SK-N-SH treated with all-trans-retinoic acid at 6 μM for 48 hours (cell line): ENCODE measurements around the gene SYP.

Experiments used
- ATAC-seq: fragments of 200-7000 bp; cut with Tn5 transposase; 3 replicates; pipeline ENCODE4 v1.9.1; 2020; ENCODE audit warnings: mild to moderate bottlenecking, moderate library complexity
- ARNTL ChIP-seq: fragments of 450-650 bp; formaldehyde crosslinking; IDR thresholded peaks from 2 replicates; pipeline ENCODE4 v1.5.0; 2020; ENCODE audit warnings: low read depth, mild to moderate bottlenecking, moderate library complexity, borderline replicate concordance
- BACH2 ChIP-seq: fragments of 250-450 bp; sonication (Bioruptor Pico); IDR thresholded peaks from 2 replicates; pipeline ENCODE4 v1.9.0; 2021; ENCODE audit warnings: mild to moderate bottlenecking, borderline replicate concordance
- CSDC2 ChIP-seq: fragments of 250-450 bp; sonication (Bioruptor Pico); IDR thresholded peaks from 2 replicates; pipeline ENCODE4 v1.5.0; 2020; ENCODE audit warnings: mild to moderate bottlenecking, moderate library complexity
- ESRRG ChIP-seq: fragments of 250-450 bp; sonication (Bioruptor Pico); IDR thresholded peaks from 2 replicates; pipeline ENCODE4 v1.6.1; 2021; ENCODE audit warnings: mild to moderate bottlenecking
- GLIS3 ChIP-seq: fragments of 250-450 bp; sonication (Bioruptor Pico); IDR thresholded peaks from 2 replicates; pipeline ENCODE4 v1.5.0; 2020; ENCODE audit warnings: mild to moderate bottlenecking, moderate library complexity
- ISL1 ChIP-seq: fragments of 250-450 bp; sonication (Bioruptor Pico); IDR thresholded peaks from 2 replicates; pipeline ENCODE4 v2.1.2; 2022; ENCODE audit warnings: mild to moderate bottlenecking, moderate library complexity
- OSR1 ChIP-seq: fragments of 250-450 bp; sonication (Bioruptor Pico); IDR thresholded peaks from 2 replicates; pipeline ENCODE4 v1.8.0; 2022; ENCODE audit warnings: moderate library complexity, mild to moderate bottlenecking, inconsistent platforms
- PPARA ChIP-seq: fragments of 250-450 bp; sonication (Bioruptor Pico); IDR thresholded peaks from 2 replicates; pipeline ENCODE4 v1.5.0; 2020; ENCODE audit warnings: mild to moderate bottlenecking, borderline replicate concordance
- SNAI2 ChIP-seq: fragments of 250-450 bp; sonication (Bioruptor Pico); IDR thresholded peaks from 2 replicates; pipeline ENCODE4 v1.5.0; 2020; ENCODE audit warnings: mild to moderate bottlenecking, moderate library complexity
- TCF4 ChIP-seq: fragments of 250-450 bp; sonication (Bioruptor Pico); IDR thresholded peaks from 2 replicates; pipeline ENCODE4 v1.8.0; 2021; ENCODE audit warnings: mild to moderate bottlenecking, moderate library complexity, borderline replicate concordance
- TOX ChIP-seq: fragments of 250-450 bp; sonication (Bioruptor Pico); IDR thresholded peaks from 2 replicates; pipeline ENCODE4 v1.8.0; 2021; ENCODE audit warnings: mild to moderate bottlenecking, moderate library complexity, borderline replicate concordance
- ZC3H10 ChIP-seq: fragments of 250-450 bp; sonication (Bioruptor Pico); IDR thresholded peaks from 2 replicates; pipeline ENCODE4 v1.5.1; 2021; ENCODE audit warnings: mild to moderate bottlenecking, moderate library complexity
- ZFP3 ChIP-seq: fragments of 250-450 bp; sonication (Bioruptor Pico); IDR thresholded peaks from 2 replicates; pipeline ENCODE4 v1.5.0; 2020; ENCODE audit warnings: mild to moderate bottlenecking, moderate library complexity
- ZFP30 ChIP-seq: fragments of 450-650 bp; formaldehyde crosslinking; IDR thresholded peaks from 2 replicates; pipeline ENCODE4 v1.5.0; 2022; ENCODE audit warnings: mild to moderate bottlenecking, moderate library complexity
- ZNF565 ChIP-seq: fragments of 450-650 bp; formaldehyde crosslinking; conservative IDR thresholded peaks from 2 replicates; pipeline ENCODE4 v1.5.0; 2020; ENCODE audit warnings: low read depth, mild to moderate bottlenecking, moderate library complexity
- ZNF70 ChIP-seq: fragments of 450-650 bp; formaldehyde crosslinking; IDR thresholded peaks from 2 replicates; pipeline ENCODE4 v1.5.0; 2020; ENCODE audit warnings: mild to moderate bottlenecking, moderate library complexity
- ZNF8 ChIP-seq: fragments of 450-650 bp; formaldehyde crosslinking; IDR thresholded peaks from 2 replicates; pipeline ENCODE4 v1.5.0; 2020; ENCODE audit warnings: mild to moderate bottlenecking, moderate library complexity
- TF ChIP-seq, protein P1 (sequence below): fragments of 250-450 bp; sonication (Bioruptor Pico); IDR thresholded peaks from 2 replicates; pipeline ENCODE4 v1.8.0; 2021; ENCODE audit warnings: low read depth, mild to moderate bottlenecking, moderate library complexity, borderline replicate concordance
- TF ChIP-seq, protein P2 (sequence below): fragments of 250-450 bp; sonication (Bioruptor Pico); IDR thresholded peaks from 2 replicates; pipeline ENCODE4 v1.5.1; 2020; ENCODE audit warnings: low read depth, mild to moderate bottlenecking, moderate library complexity
- TF ChIP-seq, protein P3 (sequence below): fragments of 250-450 bp; sonication (Bioruptor Pico); IDR thresholded peaks from 2 replicates; pipeline ENCODE4 v1.5.1; 2021; ENCODE audit warnings: mild to moderate bottlenecking, moderate library complexity
- TF ChIP-seq, protein P4 (sequence below): fragments of 250-450 bp; sonication (Bioruptor Pico); IDR thresholded peaks from 2 replicates; pipeline ENCODE4 v1.8.0; 2020; ENCODE audit warnings: mild to moderate bottlenecking, moderate library complexity, borderline replicate concordance
- TF ChIP-seq, protein P5 (sequence below): fragments of 250-450 bp; sonication (Bioruptor Pico); IDR thresholded peaks from 2 replicates; pipeline ENCODE4 v1.5.0; 2020; ENCODE audit warnings: mild to moderate bottlenecking, moderate library complexity

The SYP gene

DNA sequence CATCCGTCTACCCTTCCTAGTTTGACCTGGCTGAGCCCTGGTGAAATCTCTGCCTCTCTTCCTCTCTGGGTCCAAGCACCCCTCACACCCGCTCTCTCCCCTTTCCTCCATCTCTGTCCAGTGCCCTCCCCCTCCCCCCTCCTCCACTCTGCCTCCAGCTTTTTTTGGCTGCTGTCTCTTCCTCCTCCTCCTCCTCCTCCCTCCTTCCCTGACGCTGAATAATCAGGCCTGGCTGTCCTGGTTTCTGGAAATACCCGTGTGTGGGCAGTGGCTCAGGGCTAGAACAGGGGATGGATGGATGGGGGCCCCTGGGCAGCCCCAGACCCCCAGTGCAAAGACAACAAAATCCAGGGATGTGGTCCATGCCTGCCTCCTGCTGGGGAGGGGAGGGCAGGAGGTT is 4.7 kb upstream of the SYP start:
- no peak for ATAC-seq
- TF ChIP-seq, protein P1, sequence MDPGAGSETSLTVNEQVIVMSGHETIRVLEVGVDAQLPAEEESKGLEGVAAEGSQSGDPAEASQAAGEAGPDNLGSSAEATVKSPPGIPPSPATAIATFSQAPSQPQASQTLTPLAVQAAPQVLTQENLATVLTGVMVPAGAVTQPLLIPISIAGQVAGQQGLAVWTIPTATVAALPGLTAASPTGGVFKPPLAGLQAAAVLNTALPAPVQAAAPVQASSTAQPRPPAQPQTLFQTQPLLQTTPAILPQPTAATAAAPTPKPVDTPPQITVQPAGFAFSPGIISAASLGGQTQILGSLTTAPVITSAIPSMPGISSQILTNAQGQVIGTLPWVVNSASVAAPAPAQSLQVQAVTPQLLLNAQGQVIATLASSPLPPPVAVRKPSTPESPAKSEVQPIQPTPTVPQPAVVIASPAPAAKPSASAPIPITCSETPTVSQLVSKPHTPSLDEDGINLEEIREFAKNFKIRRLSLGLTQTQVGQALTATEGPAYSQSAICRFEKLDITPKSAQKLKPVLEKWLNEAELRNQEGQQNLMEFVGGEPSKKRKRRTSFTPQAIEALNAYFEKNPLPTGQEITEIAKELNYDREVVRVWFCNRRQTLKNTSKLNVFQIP (CRISPR knock-in tag): no peak
- TF ChIP-seq, protein P2, sequence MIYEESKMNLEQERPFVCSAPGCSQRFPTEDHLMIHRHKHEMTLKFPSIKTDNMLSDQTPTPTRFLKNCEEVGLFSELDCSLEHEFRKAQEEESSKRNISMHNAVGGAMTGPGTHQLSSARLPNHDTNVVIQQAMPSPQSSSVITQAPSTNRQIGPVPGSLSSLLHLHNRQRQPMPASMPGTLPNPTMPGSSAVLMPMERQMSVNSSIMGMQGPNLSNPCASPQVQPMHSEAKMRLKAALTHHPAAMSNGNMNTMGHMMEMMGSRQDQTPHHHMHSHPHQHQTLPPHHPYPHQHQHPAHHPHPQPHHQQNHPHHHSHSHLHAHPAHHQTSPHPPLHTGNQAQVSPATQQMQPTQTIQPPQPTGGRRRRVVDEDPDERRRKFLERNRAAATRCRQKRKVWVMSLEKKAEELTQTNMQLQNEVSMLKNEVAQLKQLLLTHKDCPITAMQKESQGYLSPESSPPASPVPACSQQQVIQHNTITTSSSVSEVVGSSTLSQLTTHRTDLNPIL: no peak
- TF ChIP-seq ZNF70 (CRISPR knock-in tag) (no peak), TOX (CRISPR knock-in tag) (no peak), SNAI2 (CRISPR knock-in tag) (no peak), PPARA (CRISPR knock-in tag) (no peak), ZFP30 (CRISPR knock-in tag) (no peak), ISL1 (CRISPR knock-in tag) (no peak), ESRRG (CRISPR knock-in tag) (no peak), ZC3H10 (CRISPR knock-in tag) (no peak), CSDC2 (CRISPR knock-in tag) (no peak), ZNF8 (no peak), BACH2 (CRISPR knock-in tag) (no peak), OSR1 (no peak), ZFP3 (no peak), TCF4 (CRISPR knock-in tag) (no peak), GLIS3 (no peak)
- TF ChIP-seq, protein P3, sequence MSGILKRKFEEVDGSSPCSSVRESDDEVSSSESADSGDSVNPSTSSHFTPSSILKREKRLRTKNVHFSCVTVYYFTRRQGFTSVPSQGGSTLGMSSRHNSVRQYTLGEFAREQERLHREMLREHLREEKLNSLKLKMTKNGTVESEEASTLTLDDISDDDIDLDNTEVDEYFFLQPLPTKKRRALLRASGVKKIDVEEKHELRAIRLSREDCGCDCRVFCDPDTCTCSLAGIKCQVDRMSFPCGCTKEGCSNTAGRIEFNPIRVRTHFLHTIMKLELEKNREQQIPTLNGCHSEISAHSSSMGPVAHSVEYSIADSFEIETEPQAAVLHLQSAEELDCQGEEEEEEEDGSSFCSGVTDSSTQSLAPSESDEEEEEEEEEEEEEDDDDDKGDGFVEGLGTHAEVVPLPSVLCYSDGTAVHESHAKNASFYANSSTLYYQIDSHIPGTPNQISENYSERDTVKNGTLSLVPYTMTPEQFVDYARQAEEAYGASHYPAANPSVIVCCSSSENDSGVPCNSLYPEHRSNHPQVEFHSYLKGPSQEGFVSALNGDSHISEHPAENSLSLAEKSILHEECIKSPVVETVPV (CRISPR knock-in tag): no peak
- TF ChIP-seq, protein P4, sequence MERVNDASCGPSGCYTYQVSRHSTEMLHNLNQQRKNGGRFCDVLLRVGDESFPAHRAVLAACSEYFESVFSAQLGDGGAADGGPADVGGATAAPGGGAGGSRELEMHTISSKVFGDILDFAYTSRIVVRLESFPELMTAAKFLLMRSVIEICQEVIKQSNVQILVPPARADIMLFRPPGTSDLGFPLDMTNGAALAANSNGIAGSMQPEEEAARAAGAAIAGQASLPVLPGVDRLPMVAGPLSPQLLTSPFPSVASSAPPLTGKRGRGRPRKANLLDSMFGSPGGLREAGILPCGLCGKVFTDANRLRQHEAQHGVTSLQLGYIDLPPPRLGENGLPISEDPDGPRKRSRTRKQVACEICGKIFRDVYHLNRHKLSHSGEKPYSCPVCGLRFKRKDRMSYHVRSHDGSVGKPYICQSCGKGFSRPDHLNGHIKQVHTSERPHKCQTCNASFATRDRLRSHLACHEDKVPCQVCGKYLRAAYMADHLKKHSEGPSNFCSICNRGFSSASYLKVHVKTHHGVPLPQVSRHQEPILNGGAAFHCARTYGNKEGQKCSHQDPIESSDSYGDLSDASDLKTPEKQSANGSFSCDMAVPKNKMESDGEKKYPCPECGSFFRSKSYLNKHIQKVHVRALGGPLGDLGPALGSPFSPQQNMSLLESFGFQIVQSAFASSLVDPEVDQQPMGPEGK (CRISPR knock-in tag): no peak

DNA sequence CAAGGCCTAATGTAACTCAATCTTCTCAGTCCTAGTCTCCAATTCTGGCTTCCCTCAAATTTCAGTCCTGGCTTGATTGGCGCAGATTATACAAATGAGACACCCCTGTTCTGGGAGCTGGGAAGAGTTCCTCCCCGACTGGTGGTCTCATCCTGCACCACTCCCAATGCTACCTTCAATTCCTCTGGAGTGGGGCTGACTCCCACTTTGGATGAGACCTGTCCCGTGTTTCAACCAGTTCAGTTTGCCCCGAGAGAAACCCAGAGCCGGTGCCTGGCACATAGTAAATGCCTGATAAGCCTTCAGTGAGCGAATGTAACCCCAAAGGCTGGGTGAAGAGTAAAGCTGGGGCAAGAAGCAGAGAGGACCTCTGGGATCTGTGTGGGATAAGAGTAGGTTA is 4.0 kb upstream of the SYP start:
- no peak for ATAC-seq
- TF ChIP-seq, protein P4 (CRISPR knock-in tag): no peak
- TF ChIP-seq TOX (CRISPR knock-in tag) (no peak), OSR1 (no peak), ESRRG (CRISPR knock-in tag) (no peak), ARNTL (CRISPR knock-in tag) (no peak), GLIS3 (no peak), ZFP3 (no peak), ZNF70 (CRISPR knock-in tag) (no peak), ZNF565 (CRISPR knock-in tag) (no peak)
- TF ChIP-seq, protein P1 (CRISPR knock-in tag): no peak
- TF ChIP-seq, protein P3 (CRISPR knock-in tag): no peak
- TF ChIP-seq, protein P5, sequence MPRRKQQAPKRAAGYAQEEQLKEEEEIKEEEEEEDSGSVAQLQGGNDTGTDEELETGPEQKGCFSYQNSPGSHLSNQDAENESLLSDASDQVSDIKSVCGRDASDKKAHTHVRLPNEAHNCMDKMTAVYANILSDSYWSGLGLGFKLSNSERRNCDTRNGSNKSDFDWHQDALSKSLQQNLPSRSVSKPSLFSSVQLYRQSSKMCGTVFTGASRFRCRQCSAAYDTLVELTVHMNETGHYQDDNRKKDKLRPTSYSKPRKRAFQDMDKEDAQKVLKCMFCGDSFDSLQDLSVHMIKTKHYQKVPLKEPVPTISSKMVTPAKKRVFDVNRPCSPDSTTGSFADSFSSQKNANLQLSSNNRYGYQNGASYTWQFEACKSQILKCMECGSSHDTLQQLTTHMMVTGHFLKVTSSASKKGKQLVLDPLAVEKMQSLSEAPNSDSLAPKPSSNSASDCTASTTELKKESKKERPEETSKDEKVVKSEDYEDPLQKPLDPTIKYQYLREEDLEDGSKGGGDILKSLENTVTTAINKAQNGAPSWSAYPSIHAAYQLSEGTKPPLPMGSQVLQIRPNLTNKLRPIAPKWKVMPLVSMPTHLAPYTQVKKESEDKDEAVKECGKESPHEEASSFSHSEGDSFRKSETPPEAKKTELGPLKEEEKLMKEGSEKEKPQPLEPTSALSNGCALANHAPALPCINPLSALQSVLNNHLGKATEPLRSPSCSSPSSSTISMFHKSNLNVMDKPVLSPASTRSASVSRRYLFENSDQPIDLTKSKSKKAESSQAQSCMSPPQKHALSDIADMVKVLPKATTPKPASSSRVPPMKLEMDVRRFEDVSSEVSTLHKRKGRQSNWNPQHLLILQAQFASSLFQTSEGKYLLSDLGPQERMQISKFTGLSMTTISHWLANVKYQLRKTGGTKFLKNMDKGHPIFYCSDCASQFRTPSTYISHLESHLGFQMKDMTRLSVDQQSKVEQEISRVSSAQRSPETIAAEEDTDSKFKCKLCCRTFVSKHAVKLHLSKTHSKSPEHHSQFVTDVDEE (CRISPR knock-in tag): no peak
- TF ChIP-seq, all 23 proteins: peak for 0
